ENCODE measurements around the gene B4GALT1. TPM values are rescaled to one million over a fixed set of nuclear protein-coding genes. Genes with fewer than 3 reads are reported as not detected.

Gene B4GALT1
- polyA plus RNA-seq, 1 donor (not counting 4 experiments of a cell fraction or from before 2014, with no cell fraction given), result 55.1 TPM

- H3K4me2 ChIP-seq (ENCODE audit: control insufficient read depth, extremely low read depth, insufficient read depth, low read depth, low read length), result no peak overlapping the region
- TF ChIP-seq EZH2 (IDR thresholded peaks at IDR 0.05; ENCODE audit: low read length), result no peak
- TF ChIP-seq CTCF (optimal IDR thresholded peaks at IDR 0.05 in 1 of 3, IDR thresholded peaks at IDR 0.05 in 1 of 3, conservative IDR thresholded peaks at IDR 0.05 in 1 of 3; ENCODE audit: extremely low read depth in 1 of 3, insufficient read depth in 2 of 3, low read length in 3 of 3), result no peak
- no peak overlapping the region for H2AFZ ChIP-seq (ENCODE audit: control insufficient read depth, low read length)
- H3K27me3 ChIP-seq (ENCODE audit: control insufficient read depth, extremely low read depth, insufficient read depth, low read length), result no peaks in the 10 kb centered on the region
- no peaks in the 10 kb centered on the region for H3K79me2 ChIP-seq (ENCODE audit: control insufficient read depth, insufficient read depth, low read length)
- H3K4me3 ChIP-seq (ENCODE audit: control insufficient read depth in 2 of 3, extremely low read depth in 1 of 3, insufficient read depth in 2 of 3, low read depth in 1 of 3, low read length in 3 of 3), result no peak overlapping the region
- no peak for FAIRE-seq
- H3K36me3 ChIP-seq (ENCODE audit: control insufficient read depth in 2 of 2, extremely low read depth in 1 of 2, insufficient read depth in 2 of 2, low read length in 2 of 2), result no peaks in the 10 kb centered on the region
- no peaks in the 10 kb centered on the region for H3K9me1 ChIP-seq (ENCODE audit: control insufficient read depth, extremely low read depth, insufficient read depth, low read length)
- H3K27ac ChIP-seq (ENCODE audit: control insufficient read depth, insufficient read depth, low read length), result no peak overlapping the region
- DNase-seq (ENCODE audit: low read depth, low spot score), result no peak
- H4K20me1 ChIP-seq (ENCODE audit: control insufficient read depth, extremely low read depth, insufficient read depth, low read length), result no peaks in the 10 kb centered on the region
- peaks cover 14% of the 10 kb centered on the region for H3K4me1 ChIP-seq (ENCODE audit: control insufficient read depth, extremely low read depth, insufficient read depth, low read length)
- dilution Hi-C loops (cut with MboI; ENCODE audit: extremely low pct_ligation_motif_present, low sequenced_read_pairs), result no loop called here
- no peaks in the 10 kb centered on the region for H3K9me3 ChIP-seq (ENCODE audit: control insufficient read depth, low read depth, low read length)
- no peak overlapping the region for H3K9ac ChIP-seq (ENCODE audit: control insufficient read depth, extremely low read depth, insufficient read depth, low read length)
Observed at GRCh38 chr9:33099754-33100153, 67.4 kb downstream of the B4GALT1 start.

- no peaks in the 10 kb centered on the region for H3K79me2 ChIP-seq (ENCODE audit: control insufficient read depth, insufficient read depth, low read length)
- DNase-seq (ENCODE audit: low read depth, low spot score) (no peak), FAIRE-seq (no peak)
- no peak overlapping the region for H3K4me2 ChIP-seq (ENCODE audit: control insufficient read depth, extremely low read depth, insufficient read depth, low read depth, low read length)
- no peak for TF ChIP-seq EZH2 (IDR thresholded peaks at IDR 0.05; ENCODE audit: low read length)
- no peak for TF ChIP-seq CTCF (optimal IDR thresholded peaks at IDR 0.05 in 1 of 3, IDR thresholded peaks at IDR 0.05 in 1 of 3, conservative IDR thresholded peaks at IDR 0.05 in 1 of 3; ENCODE audit: extremely low read depth in 1 of 3, insufficient read depth in 2 of 3, low read length in 3 of 3)
- no peaks in the 10 kb centered on the region for H3K36me3 ChIP-seq (ENCODE audit: control insufficient read depth in 2 of 2, extremely low read depth in 1 of 2, insufficient read depth in 2 of 2, low read length in 2 of 2)
- no peaks in the 10 kb centered on the region for H4K20me1 ChIP-seq (ENCODE audit: control insufficient read depth, extremely low read depth, insufficient read depth, low read length)
- H3K9ac ChIP-seq (ENCODE audit: control insufficient read depth, extremely low read depth, insufficient read depth, low read length), result no peak overlapping the region
- no peaks in the 10 kb centered on the region for H3K9me1 ChIP-seq (ENCODE audit: control insufficient read depth, extremely low read depth, insufficient read depth, low read length)
- H3K27me3 ChIP-seq (ENCODE audit: control insufficient read depth, extremely low read depth, insufficient read depth, low read length), result no peaks in the 10 kb centered on the region
- dilution Hi-C loops (cut with MboI; ENCODE audit: extremely low pct_ligation_motif_present, low sequenced_read_pairs), result no loop called here
- H2AFZ ChIP-seq (ENCODE audit: control insufficient read depth, low read length), result no peak overlapping the region
- no peak overlapping the region for H3K27ac ChIP-seq (ENCODE audit: control insufficient read depth, insufficient read depth, low read length)
- H3K4me1 ChIP-seq (ENCODE audit: control insufficient read depth, extremely low read depth, insufficient read depth, low read length), result peaks cover 11% of the 10 kb centered on the region
- no peak overlapping the region for H3K4me3 ChIP-seq (ENCODE audit: control insufficient read depth in 2 of 3, extremely low read depth in 1 of 3, insufficient read depth in 2 of 3, low read depth in 1 of 3, low read length in 3 of 3)
- no peaks in the 10 kb centered on the region for H3K9me3 ChIP-seq (ENCODE audit: control insufficient read depth, low read depth, low read length)
Observed at GRCh38 chr9:33097192-33097591, 69.9 kb downstream of the B4GALT1 start.

Data from keratinocyte (primary cell).